Ramos (cell line): ENCODE data around the gene CEP250.

Experiments
- in situ Hi-C: fragments of 300-500 bp; cut with MboI; formaldehyde crosslinking; loops from one replicate; pipeline ENCODE4 v1.14.3; 2022; ENCODE audit warnings: low sequenced_read_pairs; ENCODE audit not compliant: unreplicated experiment

The CEP250 gene

GRCh38 chr20:35558451-35558850, 103.1 kb downstream of the CEP250 start:
- in situ Hi-C loops, result no loop called here

- in situ Hi-C loops, result no loop called here
Observed at GRCh38 chr20:35559042-35559693, 103.8 kb downstream of the CEP250 start.

- in situ Hi-C loops, result no loop called here
Observed at GRCh38 chr20:35560105-35560511, 104.7 kb downstream of the CEP250 start.

- in situ Hi-C loops, result no loop called here
Observed at GRCh38 chr20:35560541-35560940, 105.1 kb downstream of the CEP250 start.

- in situ Hi-C loops, result no loop called here
Observed at GRCh38 chr20:35561268-35561667, 105.9 kb downstream of the CEP250 start.

GRCh38 chr20:35561671-35562070, 106.3 kb downstream of the CEP250 start:
- in situ Hi-C loops, result no loop called here

- in situ Hi-C loops, result no loop called here
Observed at GRCh38 chr20:35562541-35563110, 107.2 kb downstream of the CEP250 start.

GRCh38 chr20:35563834-35564233, 108.4 kb downstream of the CEP250 start:
- in situ Hi-C loops, result no loop called here

- in situ Hi-C loops, result no loop called here
Observed at GRCh38 chr20:35564905-35565304, 109.5 kb downstream of the CEP250 start.

- in situ Hi-C loops, result no loop called here
Observed at GRCh38 chr20:35568645-35569044, 113.2 kb downstream of the CEP250 start.
